K562 (cell line): ENCODE data around the gene ZNHIT2. TPM values are rescaled to one million over a fixed set of nuclear protein-coding genes. Genes with fewer than 3 reads are reported as not detected.

Source experiments
- CREB1 ChIP-seq, 2 experiments: sonication (generic) in 1 of 2; formaldehyde crosslinking in 1 of 2; IDR thresholded peaks; 2 replicates each; pipeline versions ENCODE4 v1.6.1 to v1.8.0; 2012 to 2022; ENCODE audit warnings: inconsistent platforms in 1 of 2, mild to moderate bottlenecking in 1 of 2, missing genetic modification reagents in 1 of 2, moderate library complexity in 1 of 2
- DNMT1 ChIP-seq: fragments of 450-650 bp; IDR thresholded peaks from 2 replicates; pipeline ENCODE4 v1.6.1; 2016; ENCODE audit warnings: antibody characterized with exemption, mild to moderate bottlenecking
- MEIS2 ChIP-seq: fragments of 450-650 bp; IDR thresholded peaks from 2 replicates; pipeline ENCODE4 v1.6.1; 2014; ENCODE audit warnings: mild to moderate bottlenecking; ENCODE audit not compliant: partially characterized antibody
- POLR2AphosphoS2 ChIP-seq: IDR thresholded peaks from 2 replicates; pipeline ENCODE4 v1.6.1; 2012; ENCODE audit warnings: low read length, improper control_type of control experiment
- SMC3 ChIP-seq: conservative IDR thresholded peaks from 2 replicates; pipeline ENCODE4 v1.6.1; 2011; ENCODE audit warnings: low read depth, low read length, improper control_type of control experiment; ENCODE audit not compliant: insufficient read depth
- SPI1 ChIP-seq: IDR thresholded peaks from 2 replicates; pipeline ENCODE4 v1.6.1; 2011; ENCODE audit warnings: low read depth, low read length, control low read depth, borderline replicate concordance
- TAF7 ChIP-seq: fragments of 450-650 bp; IDR thresholded peaks from 2 replicates; pipeline ENCODE4 v1.6.1; 2016; ENCODE audit warnings: missing genetic modification characterization, missing compliant biosample characterization
- polyA plus RNA-seq, 8 experiments: library from polyadenylated mRNA; depleted of rRNA in 4 of 8; stranded (reverse) in 5 of 8; unstranded in 3 of 8; fragments of >200 nt; fragmentation: Nextera tagmentation in 2 of 8; fragmentation: Illumina TruSeq in 1 of 8; extraction: Ambion mirVana in 2 of 8; extraction: Trizol in 1 of 8; gene quantifications; 2 replicates each; pipeline versions ENCODE4 v1.2.1 to v1.2.3, GENCODE V29; 2011 to 2014; ENCODE audit warnings: inconsistent platforms in 1 of 8, missing spikeins in 1 of 8
- total RNA-seq, 7 experiments: library from RNA; depleted of rRNA in 6 of 7; stranded (reverse); fragments of >200 nt in 6 of 7; fragmentation: Illumina TruSeq in 2 of 7; extraction: Trizol in 2 of 7; gene quantifications; 2 replicates each; pipeline versions ENCODE4 v1.2.1 to v1.2.3, GENCODE V29; 2011 to 2021; ENCODE audit warnings: low replicate concordance in 1 of 7
- TF ChIP-seq, protein P1 (sequence below): fragments of 450-650 bp; IDR thresholded peaks from 2 replicates; pipeline ENCODE4 v1.7.1; 2018; ENCODE audit warnings: mild to moderate bottlenecking, low read depth; ENCODE audit not compliant: partially characterized antibody
- TF ChIP-seq, protein P2 (sequence below): IDR thresholded peaks from 3 replicates; pipeline ENCODE4 v1.6.1; 2011; ENCODE audit warnings: borderline replicate concordance, mild to moderate bottlenecking, moderate library complexity; ENCODE audit not compliant: insufficient read length; ENCODE audit errors: extremely low read depth

Gene ZNHIT2
- total and polyA plus RNA-seq, 9 of the 15 experiments (the other 6 are each of a cell fraction or from before 2014, with no cell fraction given), result 0.08 to 39.0 (median 2.5) TPM

DNA sequence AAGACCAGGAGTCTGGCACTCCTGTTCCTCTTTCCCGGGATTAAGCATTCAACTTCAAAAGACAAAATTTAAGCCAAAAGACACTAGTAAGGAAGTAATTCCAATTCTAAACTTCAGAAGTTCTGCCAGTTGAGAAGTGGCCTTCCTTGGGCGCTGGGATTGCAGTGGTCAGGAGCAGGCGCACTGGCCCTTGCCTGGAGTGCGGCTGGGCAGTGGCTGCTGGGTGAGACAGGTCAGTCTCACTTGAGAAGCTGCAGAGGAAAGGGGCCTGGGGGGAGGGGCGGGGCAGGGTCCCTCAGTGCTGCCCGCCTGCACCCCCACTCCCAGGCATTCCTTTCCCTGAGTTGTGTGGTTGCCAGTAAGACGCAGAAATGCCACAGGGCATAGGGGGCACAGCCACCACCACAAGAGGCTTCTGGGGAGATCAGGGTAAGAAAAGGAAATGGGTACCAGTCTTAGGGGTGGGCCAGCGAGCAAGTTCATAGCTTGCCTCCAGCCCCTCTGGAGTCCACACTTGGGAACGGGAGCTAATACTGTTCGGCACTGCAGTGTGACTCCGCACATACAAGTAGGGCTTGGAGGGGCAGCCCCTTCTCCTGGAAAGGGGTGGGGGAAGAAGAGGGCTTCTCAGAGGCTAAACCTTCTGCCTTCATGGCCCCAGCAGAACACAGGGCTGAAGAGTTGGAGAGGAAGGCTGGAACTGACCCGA lies 10.1 kb upstream of the ZNHIT2 start (continued):
- TF ChIP-seq, protein P1, sequence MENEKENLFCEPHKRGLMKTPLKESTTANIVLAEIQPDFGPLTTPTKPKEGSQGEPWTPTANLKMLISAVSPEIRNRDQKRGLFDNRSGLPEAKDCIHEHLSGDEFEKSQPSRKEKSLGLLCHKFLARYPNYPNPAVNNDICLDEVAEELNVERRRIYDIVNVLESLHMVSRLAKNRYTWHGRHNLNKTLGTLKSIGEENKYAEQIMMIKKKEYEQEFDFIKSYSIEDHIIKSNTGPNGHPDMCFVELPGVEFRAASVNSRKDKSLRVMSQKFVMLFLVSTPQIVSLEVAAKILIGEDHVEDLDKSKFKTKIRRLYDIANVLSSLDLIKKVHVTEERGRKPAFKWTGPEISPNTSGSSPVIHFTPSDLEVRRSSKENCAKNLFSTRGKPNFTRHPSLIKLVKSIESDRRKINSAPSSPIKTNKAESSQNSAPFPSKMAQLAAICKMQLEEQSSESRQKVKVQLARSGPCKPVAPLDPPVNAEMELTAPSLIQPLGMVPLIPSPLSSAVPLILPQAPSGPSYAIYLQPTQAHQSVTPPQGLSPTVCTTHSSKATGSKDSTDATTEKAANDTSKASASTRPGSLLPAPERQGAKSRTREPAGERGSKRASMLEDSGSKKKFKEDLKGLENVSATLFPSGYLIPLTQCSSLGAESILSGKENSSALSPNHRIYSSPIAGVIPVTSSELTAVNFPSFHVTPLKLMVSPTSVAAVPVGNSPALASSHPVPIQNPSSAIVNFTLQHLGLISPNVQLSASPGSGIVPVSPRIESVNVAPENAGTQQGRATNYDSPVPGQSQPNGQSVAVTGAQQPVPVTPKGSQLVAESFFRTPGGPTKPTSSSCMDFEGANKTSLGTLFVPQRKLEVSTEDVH, result peak; percentile 16
- TF ChIP-seq DNMT1 (no peak), SMC3 (no peak), POLR2AphosphoS2 (peak; percentile 68; the same call in 1 of the 2 replicates), TAF7 (tag) (no peak), MEIS2 (no peak), CREB1 (IDR thresholded peaks at IDR 0.05) (no peak), CREB1 (CRISPR knock-in tag; IDR thresholded peaks at IDR 0.05) (no peak), SPI1 (0 out of 2 replicates have a peak, but pooled peaks have one; percentile 10)
- TF ChIP-seq, protein P2, sequence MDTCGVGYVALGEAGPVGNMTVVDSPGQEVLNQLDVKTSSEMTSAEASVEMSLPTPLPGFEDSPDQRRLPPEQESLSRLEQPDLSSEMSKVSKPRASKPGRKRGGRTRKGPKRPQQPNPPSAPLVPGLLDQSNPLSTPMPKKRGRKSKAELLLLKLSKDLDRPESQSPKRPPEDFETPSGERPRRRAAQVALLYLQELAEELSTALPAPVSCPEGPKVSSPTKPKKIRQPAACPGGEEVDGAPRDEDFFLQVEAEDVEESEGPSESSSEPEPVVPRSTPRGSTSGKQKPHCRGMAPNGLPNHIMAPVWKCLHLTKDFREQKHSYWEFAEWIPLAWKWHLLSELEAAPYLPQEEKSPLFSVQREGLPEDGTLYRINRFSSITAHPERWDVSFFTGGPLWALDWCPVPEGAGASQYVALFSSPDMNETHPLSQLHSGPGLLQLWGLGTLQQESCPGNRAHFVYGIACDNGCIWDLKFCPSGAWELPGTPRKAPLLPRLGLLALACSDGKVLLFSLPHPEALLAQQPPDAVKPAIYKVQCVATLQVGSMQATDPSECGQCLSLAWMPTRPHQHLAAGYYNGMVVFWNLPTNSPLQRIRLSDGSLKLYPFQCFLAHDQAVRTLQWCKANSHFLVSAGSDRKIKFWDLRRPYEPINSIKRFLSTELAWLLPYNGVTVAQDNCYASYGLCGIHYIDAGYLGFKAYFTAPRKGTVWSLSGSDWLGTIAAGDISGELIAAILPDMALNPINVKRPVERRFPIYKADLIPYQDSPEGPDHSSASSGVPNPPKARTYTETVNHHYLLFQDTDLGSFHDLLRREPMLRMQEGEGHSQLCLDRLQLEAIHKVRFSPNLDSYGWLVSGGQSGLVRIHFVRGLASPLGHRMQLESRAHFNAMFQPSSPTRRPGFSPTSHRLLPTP, result no peak
